Measurements from ENCODE around the gene CTAG1B.

- TF ChIP-seq CTCF (conservative IDR thresholded peaks at IDR 0.05 in 1 of 2, IDR thresholded peaks at IDR 0.05 in 1 of 2; ENCODE audit: low read depth in 1 of 2, low read length in 2 of 2) (no peak), EZH2 (IDR thresholded peaks at IDR 0.05; ENCODE audit: low read length, missing control alignments) (no peak)
These were observed 42.8 kb upstream of the CTAG1B start for GRCh38 chrX:154661899-154662298.
